Nephron progenitor cell (in vitro differentiated cells): ENCODE data around the gene NACC1.

Experiments
- DNase-seq: peaks from one replicate; pipeline ENCODE4 v3.0.0; 2021
- H3K27ac Mint-ChIP-seq: 2 replicates; pipeline ENCODE4 v1.8.0; 2021; ENCODE audit warnings: mild to moderate bottlenecking, moderate library complexity, mixed read lengths
- H3K27me3 Mint-ChIP-seq: 2 replicates; pipeline ENCODE4 v1.8.0; 2021; ENCODE audit warnings: mild to moderate bottlenecking, low read depth, mixed read lengths; ENCODE audit not compliant: poor library complexity
- H3K36me3 Mint-ChIP-seq: 2 replicates; pipeline ENCODE4 v1.8.0; 2021; ENCODE audit warnings: low read depth, mixed read lengths
- H3K4me1 Mint-ChIP-seq: 2 replicates; pipeline ENCODE4 v1.8.0; 2021; ENCODE audit warnings: mixed read lengths
- H3K4me3 Mint-ChIP-seq: 2 replicates; pipeline ENCODE4 v1.8.0; 2021; ENCODE audit warnings: mild to moderate bottlenecking, moderate library complexity, mixed read lengths
- H3K9me3 Mint-ChIP-seq: 2 replicates; pipeline ENCODE4 v1.8.0; 2021; ENCODE audit warnings: mild to moderate bottlenecking, moderate library complexity, mixed read lengths
- CTCF ChIP-seq: fragments of 200-600 bp; sonication (generic); IDR thresholded peaks from 2 replicates; pipeline ENCODE4 v1.5.0; 2021; ENCODE audit warnings: antibody characterized with exemption

Gene NACC1

GRCh38 chr19:13103581-13104359 lies 14.3 kb upstream of the NACC1 start:
- H3K9me3 Mint-ChIP-seq, result peaks cover 3% of the 10 kb centered on the region
- H3K27ac Mint-ChIP-seq, result no peak overlapping the region
- H3K27me3 Mint-ChIP-seq, result peaks cover 41% of the 10 kb centered on the region
- TF ChIP-seq CTCF, result no peak
- peaks cover 11% of the 10 kb centered on the region for H3K36me3 Mint-ChIP-seq
- no peaks in the 10 kb centered on the region for H3K4me1 Mint-ChIP-seq
- no peak overlapping the region for H3K4me3 Mint-ChIP-seq
- DNase-seq, result no peak

GRCh38 chr19:13104360-13104847 lies 13.7 kb upstream of the NACC1 start:
- peak; percentile 77 for DNase-seq
- Mint-ChIP-seq H3K27ac (no peak overlapping the region), H3K36me3 (peaks cover 11% of the 10 kb centered on the region), H3K9me3 (peaks cover 3% of the 10 kb centered on the region), H3K4me3 (no peak overlapping the region), H3K27me3 (peaks cover 35% of the 10 kb centered on the region), H3K4me1 (no peaks in the 10 kb centered on the region)
- TF ChIP-seq CTCF, result peak; percentile 70

- Mint-ChIP-seq H3K9me3 (peaks cover under 1% of the 10 kb centered on the region), H3K27me3 (peaks cover 28% of the 10 kb centered on the region), H3K36me3 (peaks cover 9% of the 10 kb centered on the region), H3K4me3 (no peak overlapping the region), H3K4me1 (no peaks in the 10 kb centered on the region), H3K27ac (no peak overlapping the region)
- TF ChIP-seq CTCF, result no peak
- no peak for DNase-seq
Measured at GRCh38 chr19:13104848-13105711, 13.0 kb upstream of the NACC1 start.

GRCh38 chr19:13109361-13110098 lies 8.5 kb upstream of the NACC1 start:
- peaks cover 6% of the 10 kb centered on the region for H3K36me3 Mint-ChIP-seq
- no peak for DNase-seq
- no peak for TF ChIP-seq CTCF
- no peak overlapping the region for H3K27ac Mint-ChIP-seq
- no peak overlapping the region for H3K4me3 Mint-ChIP-seq
- no peaks in the 10 kb centered on the region for H3K4me1 Mint-ChIP-seq
- no peaks in the 10 kb centered on the region for H3K9me3 Mint-ChIP-seq
- H3K27me3 Mint-ChIP-seq, result peaks cover 4% of the 10 kb centered on the region

GRCh38 chr19:13110099-13110610 lies 7.9 kb upstream of the NACC1 start:
- Mint-ChIP-seq H3K4me3 (no peak overlapping the region), H3K36me3 (peaks cover 6% of the 10 kb centered on the region), H3K27me3 (peaks cover 4% of the 10 kb centered on the region), H3K9me3 (no peaks in the 10 kb centered on the region), H3K4me1 (peaks cover 2% of the 10 kb centered on the region), H3K27ac (no peak overlapping the region)
- DNase-seq, result no peak
- TF ChIP-seq CTCF, result no peak
